WTC11 (cell line): ENCODE data around the gene VAMP2. TPM values are rescaled to one million over a fixed set of nuclear protein-coding genes. Genes with fewer than 3 reads are reported as not detected.

Experiments used
- ATAC-seq: fragments of 200-7000 bp; cut with Tn5 transposase; 2 replicates; pipeline ENCODE4 v1.10.0; 2021; ENCODE audit warnings: mild to moderate bottlenecking, moderate library complexity
- CTCF ChIA-PET: fragments of 300-600 bp; sonication (Branson Sonifier 250); formaldehyde crosslinking; loops from one replicate; lab custom pipeline; 2021; ENCODE audit warnings: antibody characterized with exemption; lab: Charles Lee
- POLR2A ChIA-PET: fragments of 350-600 bp; sonication (Branson Sonifier 250); formaldehyde crosslinking; loops from one replicate; lab custom pipeline; 2021; ENCODE audit warnings: antibody characterized with exemption; lab: Charles Lee
- DNase-seq: peaks from one replicate; pipeline ENCODE4 v3.0.0; 2021; ENCODE audit warnings: low spot score
- H3K27ac Mint-ChIP-seq: 2 replicates; pipeline ENCODE4 v1.8.0; 2021; ENCODE audit warnings: mixed read lengths
- H3K27me3 Mint-ChIP-seq: 2 replicates; pipeline ENCODE4 v1.8.0; 2021; ENCODE audit warnings: low read depth, mild to moderate bottlenecking, moderate library complexity, mixed read lengths
- H3K36me3 Mint-ChIP-seq: 2 replicates; pipeline ENCODE4 v1.8.0; 2021; ENCODE audit warnings: mixed read lengths
- H3K4me1 Mint-ChIP-seq: 2 replicates; pipeline ENCODE4 v1.8.0; 2022; ENCODE audit warnings: mixed read lengths
- H3K4me3 Mint-ChIP-seq: 2 replicates; pipeline ENCODE4 v1.8.0; 2021; ENCODE audit warnings: mild to moderate bottlenecking, moderate library complexity, mixed read lengths
- H3K9me3 Mint-ChIP-seq: 2 replicates; pipeline ENCODE4 v1.8.0; 2021; ENCODE audit warnings: mixed read lengths
- EMX1 ChIP-seq: fragments of 250-450 bp; sonication (Bioruptor Pico); IDR thresholded peaks from 2 replicates; pipeline ENCODE4 v1.8.0; 2021; ENCODE audit warnings: mild to moderate bottlenecking
- GABPB1 ChIP-seq: sonication (generic); formaldehyde crosslinking; IDR thresholded peaks from 2 replicates; pipeline ENCODE4 v1.8.1; 2023; ENCODE audit warnings: mild to moderate bottlenecking, missing genetic modification reagents
- HMGA2 ChIP-seq: fragments of 250-450 bp; sonication (Bioruptor Pico); IDR thresholded peaks from 2 replicates; pipeline ENCODE4 v1.4.0; 2021; ENCODE audit warnings: mild to moderate bottlenecking, moderate library complexity
- IRF2 ChIP-seq: sonication (generic); formaldehyde crosslinking; IDR thresholded peaks from 2 replicates; pipeline ENCODE4 v1.8.0; 2022; ENCODE audit warnings: low read depth, missing genetic modification reagents, borderline replicate concordance
- MXD4 ChIP-seq: fragments of 250-450 bp; sonication (Bioruptor Pico); IDR thresholded peaks from 2 replicates; pipeline ENCODE4 v1.8.0; 2021; ENCODE audit warnings: mild to moderate bottlenecking, moderate library complexity, borderline replicate concordance
- NR3C1 ChIP-seq: sonication (generic); formaldehyde crosslinking; conservative IDR thresholded peaks from 2 replicates; pipeline ENCODE4 v1.8.1; 2023; ENCODE audit warnings: low read depth, mild to moderate bottlenecking, missing genetic modification reagents
- OVOL2 ChIP-seq: fragments of 250-450 bp; sonication (Bioruptor Pico); IDR thresholded peaks from 2 replicates; pipeline ENCODE4 v1.9.0; 2021; ENCODE audit warnings: mild to moderate bottlenecking, borderline replicate concordance
- TEAD1 ChIP-seq: sonication (generic); formaldehyde crosslinking; IDR thresholded peaks from 2 replicates; pipeline ENCODE4 v1.8.0; 2022; ENCODE audit warnings: mild to moderate bottlenecking, missing genetic modification reagents
- ZNF138 ChIP-seq: sonication (generic); formaldehyde crosslinking; conservative IDR thresholded peaks from 2 replicates; pipeline ENCODE4 v1.8.1; 2022; ENCODE audit warnings: mild to moderate bottlenecking, moderate library complexity, missing genetic modification reagents
- ZNF423 ChIP-seq: fragments of 250-450 bp; sonication (Bioruptor Pico); IDR thresholded peaks from 2 replicates; pipeline ENCODE4 v2.1.2; 2022; ENCODE audit warnings: mild to moderate bottlenecking, moderate library complexity
- total RNA-seq: library from RNA; stranded (reverse); gene quantifications from 3 replicates; pipeline ENCODE4 v1.2.3, GENCODE V29; 2021
- TF ChIP-seq, protein P1 (sequence below): sonication (generic); formaldehyde crosslinking; IDR thresholded peaks from 2 replicates; pipeline ENCODE4 v1.8.1; 2023; ENCODE audit warnings: mild to moderate bottlenecking, missing genetic modification reagents, borderline replicate concordance
- TF ChIP-seq, protein P2 (sequence below): sonication (generic); formaldehyde crosslinking; IDR thresholded peaks from 2 replicates; pipeline ENCODE4 v1.8.0; 2022; ENCODE audit warnings: mild to moderate bottlenecking, missing genetic modification reagents
- TF ChIP-seq, protein P3 (sequence below): sonication (generic); formaldehyde crosslinking; IDR thresholded peaks from 2 replicates; pipeline ENCODE4 v1.8.1; 2023; ENCODE audit warnings: mild to moderate bottlenecking, missing genetic modification reagents
- TF ChIP-seq, protein P4 (sequence below): sonication (generic); formaldehyde crosslinking; IDR thresholded peaks from 2 replicates; pipeline ENCODE4 v1.8.0; 2022; ENCODE audit warnings: mild to moderate bottlenecking, missing genetic modification reagents
- TF ChIP-seq, protein P5 (sequence below): sonication (generic); formaldehyde crosslinking; IDR thresholded peaks from 2 replicates; pipeline ENCODE4 v1.8.1; 2023; ENCODE audit warnings: mild to moderate bottlenecking, missing genetic modification reagents
- TF ChIP-seq, protein P6 (sequence below): sonication (generic); formaldehyde crosslinking; IDR thresholded peaks from 2 replicates; pipeline ENCODE4 v1.8.0; 2023; ENCODE audit warnings: mild to moderate bottlenecking, missing genetic modification reagents

Gene VAMP2
- total RNA-seq, 1 experiment from 2014 or later = 27.4 TPM

DNA sequence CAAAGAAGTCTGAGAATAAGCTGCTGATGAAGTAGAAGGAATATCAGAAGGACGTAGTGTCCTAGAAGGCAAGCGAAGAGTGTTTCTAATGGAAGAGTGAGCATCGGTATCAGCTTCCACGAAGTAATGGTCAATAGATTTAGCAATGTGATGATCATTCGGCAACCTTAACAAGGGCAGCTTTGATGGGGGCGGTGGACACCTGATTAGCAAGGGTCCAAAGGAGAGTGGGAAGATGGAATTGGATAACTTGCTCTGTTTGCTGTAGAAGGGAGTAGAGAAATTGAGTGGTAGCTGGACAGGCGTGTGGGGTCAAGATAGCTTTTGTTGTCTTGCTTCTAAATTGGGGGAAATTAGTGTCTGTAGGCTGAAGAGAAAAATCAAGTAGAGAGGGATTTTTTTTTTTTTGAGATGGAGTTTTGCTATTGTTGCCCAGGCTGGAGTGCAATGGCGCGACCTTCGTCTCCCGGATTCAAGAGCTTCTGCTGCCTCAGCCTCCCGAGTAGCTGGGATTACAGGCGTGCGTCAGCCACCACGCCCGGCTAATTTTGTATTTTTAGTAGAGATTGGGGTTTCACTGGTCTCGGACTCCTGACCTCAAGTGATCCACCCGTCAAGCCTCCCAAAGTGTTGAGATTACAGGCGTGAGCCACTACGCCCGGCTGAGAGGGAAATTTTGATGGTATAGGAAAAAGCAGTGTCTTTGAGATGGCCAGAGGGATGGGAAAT lies 24.9 kb downstream of the VAMP2 start:
- POLR2A ChIA-PET = interaction anchor here (1.0 to 1.2 kb wide), 3 partner anchors 17 to 72 kb away, joined by 3 to 4 read pairs (median 4); partner anchors contain the start of gene AURKB
- H3K27me3 Mint-ChIP-seq = no peaks in the 10 kb centered on the region; the same call in 1 of the 2 replicates
- no peak for DNase-seq
- CTCF ChIA-PET = interaction anchor here (0.6 to 3.6 kb wide), 15 partner anchors 10 to 950 kb away, joined by 3 to 25 read pairs (median 5); partner anchors contain the start of genes ALOXE3 and HES7
- peaks cover 18% of the 10 kb centered on the region for H3K4me1 Mint-ChIP-seq
- ATAC-seq = no peak
- no peak for TF ChIP-seq HMGA2 (CRISPR knock-in tag)
- TF ChIP-seq, protein P1, sequence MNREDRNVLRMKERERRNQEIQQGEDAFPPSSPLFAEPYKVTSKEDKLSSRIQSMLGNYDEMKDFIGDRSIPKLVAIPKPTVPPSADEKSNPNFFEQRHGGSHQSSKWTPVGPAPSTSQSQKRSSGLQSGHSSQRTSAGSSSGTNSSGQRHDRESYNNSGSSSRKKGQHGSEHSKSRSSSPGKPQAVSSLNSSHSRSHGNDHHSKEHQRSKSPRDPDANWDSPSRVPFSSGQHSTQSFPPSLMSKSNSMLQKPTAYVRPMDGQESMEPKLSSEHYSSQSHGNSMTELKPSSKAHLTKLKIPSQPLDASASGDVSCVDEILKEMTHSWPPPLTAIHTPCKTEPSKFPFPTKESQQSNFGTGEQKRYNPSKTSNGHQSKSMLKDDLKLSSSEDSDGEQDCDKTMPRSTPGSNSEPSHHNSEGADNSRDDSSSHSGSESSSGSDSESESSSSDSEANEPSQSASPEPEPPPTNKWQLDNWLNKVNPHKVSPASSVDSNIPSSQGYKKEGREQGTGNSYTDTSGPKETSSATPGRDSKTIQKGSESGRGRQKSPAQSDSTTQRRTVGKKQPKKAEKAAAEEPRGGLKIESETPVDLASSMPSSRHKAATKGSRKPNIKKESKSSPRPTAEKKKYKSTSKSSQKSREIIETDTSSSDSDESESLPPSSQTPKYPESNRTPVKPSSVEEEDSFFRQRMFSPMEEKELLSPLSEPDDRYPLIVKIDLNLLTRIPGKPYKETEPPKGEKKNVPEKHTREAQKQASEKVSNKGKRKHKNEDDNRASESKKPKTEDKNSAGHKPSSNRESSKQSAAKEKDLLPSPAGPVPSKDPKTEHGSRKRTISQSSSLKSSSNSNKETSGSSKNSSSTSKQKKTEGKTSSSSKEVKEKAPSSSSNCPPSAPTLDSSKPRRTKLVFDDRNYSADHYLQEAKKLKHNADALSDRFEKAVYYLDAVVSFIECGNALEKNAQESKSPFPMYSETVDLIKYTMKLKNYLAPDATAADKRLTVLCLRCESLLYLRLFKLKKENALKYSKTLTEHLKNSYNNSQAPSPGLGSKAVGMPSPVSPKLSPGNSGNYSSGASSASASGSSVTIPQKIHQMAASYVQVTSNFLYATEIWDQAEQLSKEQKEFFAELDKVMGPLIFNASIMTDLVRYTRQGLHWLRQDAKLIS (CRISPR knock-in tag) = no peak
- TF ChIP-seq, protein P2, sequence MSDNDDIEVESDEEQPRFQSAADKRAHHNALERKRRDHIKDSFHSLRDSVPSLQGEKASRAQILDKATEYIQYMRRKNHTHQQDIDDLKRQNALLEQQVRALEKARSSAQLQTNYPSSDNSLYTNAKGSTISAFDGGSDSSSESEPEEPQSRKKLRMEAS (CRISPR knock-in tag) = no peak
- TF ChIP-seq, protein P3, sequence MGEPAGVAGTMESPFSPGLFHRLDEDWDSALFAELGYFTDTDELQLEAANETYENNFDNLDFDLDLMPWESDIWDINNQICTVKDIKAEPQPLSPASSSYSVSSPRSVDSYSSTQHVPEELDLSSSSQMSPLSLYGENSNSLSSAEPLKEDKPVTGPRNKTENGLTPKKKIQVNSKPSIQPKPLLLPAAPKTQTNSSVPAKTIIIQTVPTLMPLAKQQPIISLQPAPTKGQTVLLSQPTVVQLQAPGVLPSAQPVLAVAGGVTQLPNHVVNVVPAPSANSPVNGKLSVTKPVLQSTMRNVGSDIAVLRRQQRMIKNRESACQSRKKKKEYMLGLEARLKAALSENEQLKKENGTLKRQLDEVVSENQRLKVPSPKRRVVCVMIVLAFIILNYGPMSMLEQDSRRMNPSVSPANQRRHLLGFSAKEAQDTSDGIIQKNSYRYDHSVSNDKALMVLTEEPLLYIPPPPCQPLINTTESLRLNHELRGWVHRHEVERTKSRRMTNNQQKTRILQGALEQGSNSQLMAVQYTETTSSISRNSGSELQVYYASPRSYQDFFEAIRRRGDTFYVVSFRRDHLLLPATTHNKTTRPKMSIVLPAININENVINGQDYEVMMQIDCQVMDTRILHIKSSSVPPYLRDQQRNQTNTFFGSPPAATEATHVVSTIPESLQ = no peak
- TF ChIP-seq IRF2 (CRISPR knock-in tag) = no peak
- no peak for TF ChIP-seq ZNF138
- no peak for TF ChIP-seq TEAD1 (CRISPR knock-in tag)
- TF ChIP-seq ZNF423 = no peak
- TF ChIP-seq NR3C1 (CRISPR knock-in tag) = no peak
- TF ChIP-seq, protein P4, sequence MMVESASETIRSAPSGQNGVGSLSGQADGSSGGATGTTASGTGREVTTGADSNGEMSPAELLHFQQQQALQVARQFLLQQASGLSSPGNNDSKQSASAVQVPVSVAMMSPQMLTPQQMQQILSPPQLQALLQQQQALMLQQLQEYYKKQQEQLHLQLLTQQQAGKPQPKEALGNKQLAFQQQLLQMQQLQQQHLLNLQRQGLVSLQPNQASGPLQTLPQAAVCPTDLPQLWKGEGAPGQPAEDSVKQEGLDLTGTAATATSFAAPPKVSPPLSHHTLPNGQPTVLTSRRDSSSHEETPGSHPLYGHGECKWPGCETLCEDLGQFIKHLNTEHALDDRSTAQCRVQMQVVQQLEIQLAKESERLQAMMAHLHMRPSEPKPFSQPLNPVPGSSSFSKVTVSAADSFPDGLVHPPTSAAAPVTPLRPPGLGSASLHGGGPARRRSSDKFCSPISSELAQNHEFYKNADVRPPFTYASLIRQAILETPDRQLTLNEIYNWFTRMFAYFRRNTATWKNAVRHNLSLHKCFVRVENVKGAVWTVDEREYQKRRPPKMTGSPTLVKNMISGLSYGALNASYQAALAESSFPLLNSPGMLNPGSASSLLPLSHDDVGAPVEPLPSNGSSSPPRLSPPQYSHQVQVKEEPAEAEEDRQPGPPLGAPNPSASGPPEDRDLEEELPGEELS = no peak
- no peak for TF ChIP-seq EMX1 (CRISPR knock-in tag)
- no peak for TF ChIP-seq OVOL2 (CRISPR knock-in tag)
- TF ChIP-seq, protein P5, sequence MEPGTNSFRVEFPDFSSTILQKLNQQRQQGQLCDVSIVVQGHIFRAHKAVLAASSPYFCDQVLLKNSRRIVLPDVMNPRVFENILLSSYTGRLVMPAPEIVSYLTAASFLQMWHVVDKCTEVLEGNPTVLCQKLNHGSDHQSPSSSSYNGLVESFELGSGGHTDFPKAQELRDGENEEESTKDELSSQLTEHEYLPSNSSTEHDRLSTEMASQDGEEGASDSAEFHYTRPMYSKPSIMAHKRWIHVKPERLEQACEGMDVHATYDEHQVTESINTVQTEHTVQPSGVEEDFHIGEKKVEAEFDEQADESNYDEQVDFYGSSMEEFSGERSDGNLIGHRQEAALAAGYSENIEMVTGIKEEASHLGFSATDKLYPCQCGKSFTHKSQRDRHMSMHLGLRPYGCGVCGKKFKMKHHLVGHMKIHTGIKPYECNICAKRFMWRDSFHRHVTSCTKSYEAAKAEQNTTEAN (CRISPR knock-in tag) = no peak
- H3K27ac Mint-ChIP-seq = no peak overlapping the region
- no peaks in the 10 kb centered on the region for H3K9me3 Mint-ChIP-seq
- H3K4me3 Mint-ChIP-seq = no peak overlapping the region
- H3K36me3 Mint-ChIP-seq = peaks cover 8% of the 10 kb centered on the region

DNA sequence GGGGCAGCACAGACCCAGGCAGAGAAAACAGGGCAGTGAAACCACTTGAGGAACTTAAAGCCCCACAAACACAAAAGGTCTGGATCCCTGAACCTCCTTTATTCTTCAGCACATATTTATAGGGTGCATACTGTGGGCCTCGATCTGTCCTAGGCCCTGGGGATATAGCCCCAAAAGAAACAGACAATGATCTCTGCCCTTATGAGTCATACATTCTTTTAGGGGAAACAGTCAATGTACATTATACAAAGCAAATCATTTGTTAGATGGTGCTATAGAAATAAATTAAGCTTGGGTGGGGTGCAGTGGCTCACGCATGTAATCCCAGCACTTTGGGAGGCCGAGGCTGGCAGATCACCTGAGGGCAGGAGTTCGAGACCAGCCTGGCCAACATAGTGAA lies 28.8 kb downstream of the VAMP2 start:
- ATAC-seq = no peak
- ChIA-PET CTCF (interaction anchor here (0.7 to 2.6 kb wide), 12 partner anchors 10 to 612 kb away, joined by 3 to 18 read pairs (median 5); partner anchors contain the start of genes ALOXE3 and HES7), POLR2A (interaction anchor here (0.6 to 1.9 kb wide), 6 partner anchors 11 to 144 kb away, joined by 4 to 7 read pairs (median 6); partner anchors contain the start of genes HES7 and PER1)
- no peaks in the 10 kb centered on the region for H3K9me3 Mint-ChIP-seq
- TF ChIP-seq GABPB1 = no peak
- TF ChIP-seq, protein P6, sequence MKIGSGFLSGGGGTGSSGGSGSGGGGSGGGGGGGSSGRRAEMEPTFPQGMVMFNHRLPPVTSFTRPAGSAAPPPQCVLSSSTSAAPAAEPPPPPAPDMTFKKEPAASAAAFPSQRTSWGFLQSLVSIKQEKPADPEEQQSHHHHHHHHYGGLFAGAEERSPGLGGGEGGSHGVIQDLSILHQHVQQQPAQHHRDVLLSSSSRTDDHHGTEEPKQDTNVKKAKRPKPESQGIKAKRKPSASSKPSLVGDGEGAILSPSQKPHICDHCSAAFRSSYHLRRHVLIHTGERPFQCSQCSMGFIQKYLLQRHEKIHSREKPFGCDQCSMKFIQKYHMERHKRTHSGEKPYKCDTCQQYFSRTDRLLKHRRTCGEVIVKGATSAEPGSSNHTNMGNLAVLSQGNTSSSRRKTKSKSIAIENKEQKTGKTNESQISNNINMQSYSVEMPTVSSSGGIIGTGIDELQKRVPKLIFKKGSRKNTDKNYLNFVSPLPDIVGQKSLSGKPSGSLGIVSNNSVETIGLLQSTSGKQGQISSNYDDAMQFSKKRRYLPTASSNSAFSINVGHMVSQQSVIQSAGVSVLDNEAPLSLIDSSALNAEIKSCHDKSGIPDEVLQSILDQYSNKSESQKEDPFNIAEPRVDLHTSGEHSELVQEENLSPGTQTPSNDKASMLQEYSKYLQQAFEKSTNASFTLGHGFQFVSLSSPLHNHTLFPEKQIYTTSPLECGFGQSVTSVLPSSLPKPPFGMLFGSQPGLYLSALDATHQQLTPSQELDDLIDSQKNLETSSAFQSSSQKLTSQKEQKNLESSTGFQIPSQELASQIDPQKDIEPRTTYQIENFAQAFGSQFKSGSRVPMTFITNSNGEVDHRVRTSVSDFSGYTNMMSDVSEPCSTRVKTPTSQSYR (CRISPR knock-in tag) = no peak
- no peak for TF ChIP-seq MXD4 (CRISPR knock-in tag)
- no peaks in the 10 kb centered on the region for H3K36me3 Mint-ChIP-seq
- H3K27me3 Mint-ChIP-seq = peaks cover 13% of the 10 kb centered on the region
- DNase-seq = no peak
- H3K27ac Mint-ChIP-seq = peak overlapping the region; percentile 29; the same call in 1 of the 2 replicates
- peaks cover 18% of the 10 kb centered on the region for H3K4me1 Mint-ChIP-seq
- H3K4me3 Mint-ChIP-seq = peak overlapping the region; percentile 24
